Mesodermal cell (in vitro differentiated cells): ENCODE measurements around the gene CDC7.
"Not testable (repeated sequence)": the region's sequence is repeated elsewhere in the genome, so short reads cannot be mapped to it uniquely, and the experiment has no call there.

Experiments used
- H3K27ac ChIP-seq: 2 replicates; pipeline ENCODE4 v1.7.0; 2013; ENCODE audit warnings: mild to moderate bottlenecking, low read depth, low read length, moderate library complexity; ENCODE audit not compliant: severe bottlenecking
- H3K36me3 ChIP-seq: 2 replicates; pipeline ENCODE4 v1.7.1; 2013; ENCODE audit warnings: mild to moderate bottlenecking, low read length, moderate library complexity; ENCODE audit not compliant: control insufficient read depth, insufficient read depth
- H3K4me1 ChIP-seq: one replicate; pipeline ENCODE4 v1.7.1; 2013; ENCODE audit warnings: mild to moderate bottlenecking, low read length; ENCODE audit not compliant: insufficient read depth, control insufficient read depth, poor library complexity, severe bottlenecking
- H3K4me3 ChIP-seq: 2 replicates; pipeline ENCODE4 v1.7.0; 2013; ENCODE audit warnings: low read length, control low read depth, mild to moderate bottlenecking; ENCODE audit not compliant: insufficient read depth, poor library complexity, severe bottlenecking; ENCODE audit errors: extremely low read depth
- H3K9me3 ChIP-seq: 2 replicates; pipeline ENCODE4 v1.7.1; 2013; ENCODE audit warnings: mild to moderate bottlenecking, low read length, moderate library complexity; ENCODE audit not compliant: control insufficient read depth
- WGBS, 2 experiments: methylation state at CpG; one replicate each; pipeline ENCODE4 v1.1.5; 2013; ENCODE audit warnings: missing lambda C conversion rate in 2 of 2; ENCODE audit not compliant: insufficient coverage in 2 of 2; 5-methylcytosine and 5-hydroxymethylcytosine counted together

CDC7 gene

DNA sequence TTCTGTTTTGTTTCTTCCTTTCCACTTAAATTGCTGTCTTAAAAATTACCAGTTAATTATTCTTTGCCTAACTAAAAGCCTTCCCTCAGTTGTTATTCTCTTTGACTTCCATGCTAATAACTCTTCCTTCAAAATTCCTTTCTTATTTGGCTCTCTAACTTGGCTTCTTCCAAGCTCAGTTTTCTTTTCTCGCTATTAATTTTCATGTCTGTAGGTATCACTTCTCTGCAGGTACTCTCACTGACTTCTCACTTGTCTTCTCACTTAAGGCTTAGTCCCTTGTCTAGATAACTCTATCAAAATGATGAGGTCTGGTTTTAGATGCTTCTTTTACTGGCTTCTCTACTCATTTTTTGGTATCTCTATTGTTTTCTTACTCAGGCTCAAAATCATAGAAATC lies 10.1 kb downstream of the CDC7 start:
- Histone ChIP-seq H3K36me3 (peaks cover 35% of the 10 kb centered on the region), H3K27ac (no peak overlapping the region), H3K4me3 (no peak overlapping the region), H3K9me3 (no peaks in the 10 kb centered on the region), H3K4me1 (peaks cover 4% of the 10 kb centered on the region)
- WGBS, 2 experiments, result 100% methylated on average over 1 of the region's 1 CpG

DNA sequence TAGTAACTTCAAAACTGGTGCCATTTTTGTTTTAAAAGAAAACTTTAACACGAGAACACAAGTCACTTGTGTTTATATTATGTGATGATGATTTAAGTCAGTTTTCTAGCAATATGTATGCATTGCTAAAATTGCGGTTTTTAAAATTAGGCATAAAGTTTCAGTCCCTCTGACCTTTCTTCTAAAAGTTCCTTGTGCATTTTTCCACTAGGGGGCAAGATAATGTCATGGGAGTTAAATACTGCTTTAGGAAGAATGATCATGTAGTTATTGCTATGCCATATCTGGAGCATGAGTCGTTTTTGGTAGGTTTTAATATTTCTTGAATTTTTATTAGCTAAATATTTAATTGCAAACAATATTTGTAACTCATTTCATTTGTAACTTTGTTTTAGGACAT lies 10.7 kb downstream of the CDC7 start:
- H3K9me3 ChIP-seq, result no peaks in the 10 kb centered on the region
- 80% methylated on average over 1 of the region's 3 CpGs; no CpG with 5 or more reads in 1 of the 2 experiments for WGBS, 2 experiments

DNA sequence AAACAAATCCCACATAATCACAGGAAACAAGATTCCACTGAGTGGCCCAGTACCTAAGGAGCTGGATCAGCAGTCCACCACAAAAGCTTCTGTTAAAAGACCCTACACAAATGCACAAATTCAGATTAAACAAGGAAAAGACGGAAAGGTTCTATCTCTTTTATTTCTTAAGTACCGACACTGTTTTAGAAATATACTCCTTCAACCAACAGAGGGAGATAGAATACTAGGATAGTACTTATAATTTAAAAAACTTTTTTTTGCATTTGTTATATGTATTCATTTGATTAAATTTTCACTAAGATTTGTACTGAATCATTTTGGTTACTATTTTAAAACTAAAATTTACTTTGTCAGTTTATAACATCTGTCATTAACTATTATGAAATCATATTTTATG lies 12.5 kb downstream of the CDC7 start:
- no peak overlapping the region for H3K4me3 ChIP-seq
- H3K4me1 ChIP-seq, result no peaks in the 10 kb centered on the region
- no peaks in the 10 kb centered on the region for H3K9me3 ChIP-seq
- WGBS, 2 experiments, result no CpG with 5 or more reads among the region's 2 CpGs
- no peak overlapping the region for H3K27ac ChIP-seq
- H3K36me3 ChIP-seq, result peaks cover 38% of the 10 kb centered on the region

More for the DNA sequence above, 10.7 kb downstream of the CDC7 start:
- H3K4me1 ChIP-seq, result no peaks in the 10 kb centered on the region
- no peak overlapping the region for H3K27ac ChIP-seq
- peaks cover 35% of the 10 kb centered on the region for H3K36me3 ChIP-seq
- no peak overlapping the region for H3K4me3 ChIP-seq

DNA sequence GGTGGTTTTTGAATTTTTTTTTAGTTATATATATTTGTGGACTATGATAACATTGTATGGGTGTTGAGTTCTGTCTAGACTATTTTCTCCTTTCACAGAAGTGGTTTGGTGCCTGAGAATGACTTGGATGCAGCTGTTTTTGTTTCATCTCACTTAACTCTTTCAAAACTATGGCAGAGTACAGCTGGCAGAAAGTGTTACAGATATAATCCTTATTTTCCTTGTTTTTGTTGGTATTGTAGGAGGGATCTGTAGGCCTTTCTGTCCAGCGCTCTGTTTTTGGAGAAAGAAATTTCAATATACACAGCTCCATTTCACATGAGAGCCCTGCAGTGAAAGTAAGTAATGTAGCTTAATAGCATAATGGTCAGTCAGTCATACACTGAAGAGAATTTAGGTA lies 13.1 kb downstream of the CDC7 start:
- no peaks in the 10 kb centered on the region for H3K4me1 ChIP-seq
- no peaks in the 10 kb centered on the region for H3K9me3 ChIP-seq
- WGBS, 2 experiments, result no CpG with 5 or more reads among the region's 1 CpG
- H3K36me3 ChIP-seq, result peaks cover 33% of the 10 kb centered on the region
- no peak overlapping the region for H3K27ac ChIP-seq
- no peak overlapping the region for H3K4me3 ChIP-seq

DNA sequence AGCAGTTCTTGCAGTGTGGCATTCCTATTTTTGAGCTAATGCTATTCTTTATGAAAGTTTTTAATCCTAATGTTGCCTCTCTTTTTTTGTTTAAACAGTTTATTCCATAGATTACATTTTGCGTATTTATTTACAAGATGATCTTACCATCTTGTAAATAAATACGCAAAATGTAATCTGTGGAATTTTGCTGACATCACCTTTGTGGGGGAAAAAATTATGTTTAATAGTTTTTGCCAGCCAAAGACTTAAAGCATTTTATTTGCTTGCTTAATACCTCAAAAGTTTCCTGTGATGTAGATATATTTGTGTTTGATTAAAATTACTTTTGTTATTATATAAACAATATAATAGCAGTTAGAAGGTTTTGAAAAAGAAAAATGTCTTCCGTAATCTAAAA lies 15.3 kb downstream of the CDC7 start:
- WGBS, 2 experiments, result 100% methylated on average over 1 of the region's 3 CpGs; no CpG with 5 or more reads in 1 of the 2 experiments
- H3K36me3 ChIP-seq, result peaks cover 21% of the 10 kb centered on the region
- H3K4me1 ChIP-seq, result no peaks in the 10 kb centered on the region
- no peaks in the 10 kb centered on the region for H3K9me3 ChIP-seq
- no peak overlapping the region for H3K27ac ChIP-seq
- no peak overlapping the region for H3K4me3 ChIP-seq

DNA sequence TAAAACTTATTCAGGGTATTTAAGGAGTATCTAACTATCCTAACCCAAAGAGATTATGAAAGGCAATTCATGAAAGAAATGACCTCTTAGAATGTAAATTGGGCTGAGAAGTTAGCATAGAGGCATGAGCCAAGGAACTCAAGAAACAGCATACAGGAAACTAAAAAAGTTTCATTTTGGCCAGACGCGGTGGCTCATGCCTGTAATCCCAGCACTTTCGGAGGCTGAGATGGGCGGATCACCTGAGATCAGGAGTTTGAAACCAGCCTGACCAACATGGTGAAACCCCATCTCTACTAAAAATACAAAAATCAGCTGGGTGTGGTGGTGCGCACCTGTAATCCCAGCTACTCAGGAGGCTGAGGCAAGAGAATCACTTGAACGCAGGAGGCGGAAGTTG lies 16.0 kb downstream of the CDC7 start:
- not testable (repeated sequence) for H3K9me3 ChIP-seq, H3K27ac ChIP-seq, H3K4me1 ChIP-seq, H3K4me3 ChIP-seq
- peaks cover 21% of the 10 kb centered on the region for H3K36me3 ChIP-seq
- 85 to 96% methylated on average over 5 to 7 of the region's 7 CpGs for WGBS, 2 experiments

DNA sequence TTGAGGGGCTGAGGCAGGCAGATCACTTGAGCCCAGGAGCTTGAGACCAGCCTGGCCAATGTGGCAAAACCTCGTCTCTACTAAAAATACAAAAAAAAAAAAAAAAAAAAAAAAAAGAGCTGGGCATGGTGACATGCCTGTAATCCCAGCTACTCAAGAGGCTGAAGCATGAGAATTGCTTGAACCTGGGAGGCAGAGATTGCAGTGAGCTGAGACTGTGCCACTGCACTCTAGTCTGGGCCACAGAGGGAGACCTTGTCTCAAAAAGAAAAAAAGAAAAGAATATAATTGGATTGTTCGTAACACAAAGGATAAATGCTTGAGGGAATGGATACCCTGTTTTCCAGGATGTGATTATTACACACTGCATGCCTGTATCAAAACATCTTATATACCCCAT lies 18.5 kb downstream of the CDC7 start:
- peaks cover 13% of the 10 kb centered on the region for H3K36me3 ChIP-seq
- not testable (repeated sequence) for H3K4me1 ChIP-seq, H3K9me3 ChIP-seq, H3K4me3 ChIP-seq, H3K27ac ChIP-seq
- WGBS, 2 experiments, result no CpG with 5 or more reads among the region's 2 CpGs

DNA sequence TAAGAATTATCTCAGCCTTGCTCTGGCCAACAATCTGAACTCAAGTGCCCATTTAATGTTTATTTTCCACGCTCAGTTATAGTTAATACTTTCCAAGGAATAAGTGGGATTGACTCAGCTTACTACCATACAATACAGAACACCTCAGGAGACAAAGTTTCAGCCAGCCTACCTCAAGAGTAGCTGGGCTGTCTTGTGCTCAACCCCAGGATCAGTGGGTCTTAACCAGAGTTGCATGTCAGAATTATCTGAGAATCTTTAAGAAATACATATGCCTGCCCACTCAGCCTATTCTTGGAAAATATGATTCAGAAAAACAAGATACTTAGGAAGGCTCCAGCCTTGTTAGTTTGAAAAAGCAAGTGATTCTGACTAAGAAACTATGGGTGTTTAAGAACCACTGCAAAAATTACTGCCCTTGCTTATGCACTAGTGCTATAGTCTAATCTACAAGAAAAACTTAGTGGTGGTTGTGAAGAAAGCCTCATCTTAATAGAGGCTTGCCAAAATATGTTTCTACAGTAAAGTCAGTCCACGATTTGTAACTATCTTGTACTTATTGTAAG lies 20.4 kb downstream of the CDC7 start:
- WGBS, 2 experiments, result 80 to 100% methylated on average over 1 of the region's 2 CpGs
- Histone ChIP-seq H3K4me1 (no peaks in the 10 kb centered on the region), H3K27ac (no peak overlapping the region), H3K4me3 (no peak overlapping the region), H3K36me3 (peaks cover 9% of the 10 kb centered on the region), H3K9me3 (no peaks in the 10 kb centered on the region)

DNA sequence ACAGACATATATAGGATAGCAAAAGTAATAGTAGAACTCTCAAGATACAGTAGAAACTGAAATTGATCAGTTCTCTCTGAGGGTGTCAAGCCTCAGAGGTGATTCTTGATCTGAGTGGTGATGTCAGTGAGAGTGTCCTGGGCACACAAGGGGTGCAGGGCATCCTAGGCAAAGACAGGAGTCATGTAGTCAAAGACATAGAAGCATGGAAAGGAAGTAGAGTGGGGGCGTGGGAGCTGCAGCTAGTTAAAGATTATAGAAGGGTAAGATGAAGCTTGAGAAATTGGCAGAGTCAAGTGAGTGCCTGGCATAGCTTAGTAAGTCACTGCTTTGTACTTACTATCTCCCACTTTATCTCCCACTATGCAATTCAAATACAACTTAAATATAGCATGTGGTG lies 22.8 kb downstream of the CDC7 start:
- Histone ChIP-seq H3K4me3 (no peak overlapping the region), H3K4me1 (no peaks in the 10 kb centered on the region), H3K27ac (no peak overlapping the region), H3K9me3 (no peaks in the 10 kb centered on the region), H3K36me3 (peaks cover 4% of the 10 kb centered on the region)
- WGBS, 2 experiments, result 100% methylated on average over 1 of the region's 1 CpG; no CpG with 5 or more reads in 1 of the 2 experiments

DNA sequence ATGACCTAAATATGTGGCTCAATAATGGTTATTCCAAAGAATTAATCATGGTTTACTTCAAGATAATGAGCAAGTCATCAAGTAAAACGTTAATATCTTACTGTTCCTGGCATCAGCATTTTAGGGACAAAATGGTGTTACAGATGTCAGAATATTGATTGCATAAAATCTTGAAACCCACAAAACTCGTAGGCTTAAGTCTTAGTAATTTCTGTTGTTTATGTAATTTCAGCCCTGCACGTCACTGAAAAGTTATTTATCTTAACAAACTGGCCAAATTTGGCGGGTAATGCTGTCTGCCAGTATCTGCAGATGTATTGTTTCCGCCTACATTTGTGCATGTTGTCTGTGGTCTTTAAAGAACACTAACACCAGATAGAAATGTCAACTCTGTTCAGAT lies 25.8 kb downstream of the CDC7 start:
- H3K4me3 ChIP-seq, result no peak overlapping the region

DNA sequence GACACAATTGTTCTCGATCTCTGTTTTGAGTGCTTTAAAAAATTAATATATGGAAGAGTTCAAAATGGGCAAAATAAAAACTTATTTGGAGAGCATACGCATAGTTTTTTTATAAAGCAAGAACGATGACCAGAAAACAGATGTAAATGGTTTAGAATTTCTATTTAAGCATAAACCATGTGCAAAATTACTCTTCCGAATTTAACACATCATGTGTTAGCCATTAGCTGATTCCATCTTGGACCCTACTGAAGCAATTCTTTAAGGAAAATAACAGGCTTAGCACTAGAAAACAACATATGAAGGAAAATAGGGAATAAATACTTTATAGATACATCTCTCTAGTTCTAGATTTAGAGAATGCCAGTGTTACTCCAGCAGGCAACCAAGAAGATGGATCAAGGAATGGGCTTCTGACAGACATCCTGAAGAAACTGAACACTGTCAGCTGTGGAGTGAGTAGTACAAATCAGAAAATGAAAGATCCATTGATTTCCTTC lies 26.7 kb downstream of the CDC7 start:
- no peak overlapping the region for H3K4me3 ChIP-seq
- WGBS, 2 experiments, result 83 to 100% methylated on average over 1 of the region's 4 CpGs
- H3K27ac ChIP-seq, result no peak overlapping the region

More for the DNA sequence above, 25.8 kb downstream of the CDC7 start:
- H3K4me1 ChIP-seq, result no peaks in the 10 kb centered on the region
- no peak overlapping the region for H3K27ac ChIP-seq
- 100% methylated on average over 2 to 5 of the region's 5 CpGs for WGBS, 2 experiments
- no peaks in the 10 kb centered on the region for H3K9me3 ChIP-seq
- peaks cover 4% of the 10 kb centered on the region for H3K36me3 ChIP-seq

More for the DNA sequence above, 26.7 kb downstream of the CDC7 start:
- no peaks in the 10 kb centered on the region for H3K9me3 ChIP-seq
- no peaks in the 10 kb centered on the region for H3K4me1 ChIP-seq
- peaks cover 4% of the 10 kb centered on the region for H3K36me3 ChIP-seq
